Motor neuron (in vitro differentiated cells): Measurements from ENCODE around the gene ADGRA1. TPM values are rescaled to one million over a fixed set of nuclear protein-coding genes. Genes with fewer than 3 reads are reported as not detected.

Experiments used
- ATAC-seq, 8 experiments: fragments of 200-7000 bp; cut with Tn5 transposase; replicated peaks in 6 of 8; 2 replicates each; pipeline ENCODE4 v1.8.0; 2021; ENCODE audit warnings: mild to moderate bottlenecking in 8 of 8, moderate library complexity in 8 of 8
- H3K27ac ChIP-seq, 2 donors: fragments of 250-450 bp; sonication (Bioruptor Pico); 2 replicates each; pipeline ENCODE4 v1.9.0; 2021; ENCODE audit warnings: antibody characterized with exemption in 2 of 2, mild to moderate bottlenecking in 2 of 2, moderate library complexity in 1 of 2
- H3K4me1 ChIP-seq, 2 donors: fragments of 250-450 bp; sonication (Bioruptor Pico); replicated peaks in 1 of 2; 2 replicates each; pipeline ENCODE4 v1.6.1; 2021; ENCODE audit warnings: antibody characterized with exemption in 2 of 2, mild to moderate bottlenecking in 2 of 2, moderate library complexity in 1 of 2
- H3K4me3 ChIP-seq, 5 donors: fragments of 250-450 bp; sonication (Bioruptor Pico); 2 replicates each; pipeline ENCODE4 v1.9.0; 2021; ENCODE audit warnings: antibody characterized with exemption in 5 of 5, mild to moderate bottlenecking in 5 of 5, moderate library complexity in 4 of 5
- WGBS, 10 experiments: fragments of 450-650 bp; shearing (Covaris generic); methylation state at CpG; one replicate each; pipeline ENCODE4 v1.0.0; 2022; 5-methylcytosine and 5-hydroxymethylcytosine counted together
- in situ Hi-C, 9 experiments: fragments of 400-800 bp; cut with MboI; loops; one replicate each; pipeline ENCODE4 v1.15.0; 2021; ENCODE audit warnings: low sequenced_read_pairs in 9 of 9, low pct_unique_long_range_greater_than_20kb in 2 of 9; ENCODE audit not compliant: unreplicated experiment in 9 of 9
- total RNA-seq, 8 experiments: library from RNA; unstranded; fragments of 300-600 nt; gene quantifications; 2 replicates each; pipeline versions ENCODE4 v1.2.3 to v1.2.4, GENCODE V29; 2022

Gene ADGRA1
- total RNA-seq, 8 experiments from 2014 or later: 0.09 to 6.3 (median 1.9) TPM

- Histone ChIP-seq H3K4me3 (no peak overlapping the region), H3K4me1 (peaks cover 7 to 11% of the 10 kb centered on the region in 2 donors), H3K27ac (no peak overlapping the region)
- in situ Hi-C loops: no loop called here
- no peak for ATAC-seq
- WGBS, 10 experiments: 67 to 100% (median 88%) methylated on average over 1 to 4 of the region's 26 CpGs; no CpG with 5 or more reads in 6 of the 10 experiments
These were observed 77.3 kb downstream of the ADGRA1 start for GRCh38 chr10:133164816-133165555.

- WGBS, 10 experiments: 60 to 90% (median 68%) methylated on average over 2 to 10 of the region's 40 CpGs; no CpG with 5 or more reads in 7 of the 10 experiments
- ATAC-seq: no peak
- no peak overlapping the region for H3K27ac ChIP-seq
- H3K4me1 ChIP-seq: peaks cover 7 to 11% of the 10 kb centered on the region in 2 donors
- H3K4me3 ChIP-seq: no peak overlapping the region
- in situ Hi-C loops: no loop called here
These were observed 78.1 kb downstream of the ADGRA1 start for GRCh38 chr10:133165556-133166503.

- no peak overlapping the region for H3K27ac ChIP-seq
- ATAC-seq: no peak
- H3K4me1 ChIP-seq: peaks cover 6 to 11% of the 10 kb centered on the region in 2 donors
- 71 to 100% (median 93%) methylated on average over 1 to 5 of the region's 11 CpGs; no CpG with 5 or more reads in 4 of the 10 experiments for WGBS, 10 experiments
- H3K4me3 ChIP-seq: no peak overlapping the region
- in situ Hi-C loops: no loop called here
These were observed 78.7 kb downstream of the ADGRA1 start for GRCh38 chr10:133166504-133166827.

GRCh38 chr10:133166828-133167692 is 79.3 kb downstream of the ADGRA1 start:
- Histone ChIP-seq H3K4me1 (peaks cover 0 to 5% of the 10 kb centered on the region in 2 donors), H3K27ac (no peak overlapping the region), H3K4me3 (no peak overlapping the region)
- 60 to 100% (median 95%) methylated on average over 1 to 14 of the region's 66 CpGs; no CpG with 5 or more reads in 6 of the 10 experiments for WGBS, 10 experiments
- no peak for ATAC-seq
- in situ Hi-C loops: no loop called here

GRCh38 chr10:133167693-133168616 is 80.2 kb downstream of the ADGRA1 start:
- in situ Hi-C loops: no loop called here
- WGBS, 10 experiments: 49 to 90% (median 69%) methylated on average over 1 to 13 of the region's 37 CpGs; no CpG with 5 or more reads in 3 of the 10 experiments
- H3K4me3 ChIP-seq: no peak overlapping the region

GRCh38 chr10:133168617-133169031 is 80.9 kb downstream of the ADGRA1 start:
- Histone ChIP-seq H3K27ac (no peak overlapping the region), H3K4me3 (no peak overlapping the region), H3K4me1 (no peaks in the 10 kb centered on the region)
- in situ Hi-C loops: no loop called here
- no peak for ATAC-seq
- 20 to 100% (median 75%) methylated on average over 1 to 5 of the region's 14 CpGs; no CpG with 5 or more reads in 5 of the 10 experiments for whole genome bisulfite sequencing, 10 experiments

More at GRCh38 chr10:133167693-133168616, 80.2 kb downstream of the ADGRA1 start:
- Histone ChIP-seq H3K27ac (no peak overlapping the region), H3K4me1 (no peaks in the 10 kb centered on the region)
- no peak for ATAC-seq

- ATAC-seq: no peak
- in situ Hi-C loops: no loop called here
- no peak overlapping the region for H3K4me3 ChIP-seq
- WGBS, 10 experiments: 65 to 98% (median 90%) methylated on average over 2 to 11 of the region's 30 CpGs; no CpG with 5 or more reads in 3 of the 10 experiments
- H3K27ac ChIP-seq: no peak overlapping the region
- H3K4me1 ChIP-seq: no peaks in the 10 kb centered on the region
These were observed 81.6 kb downstream of the ADGRA1 start for GRCh38 chr10:133169173-133169947.

GRCh38 chr10:133170092-133170491 is 82.4 kb downstream of the ADGRA1 start:
- no peak for ATAC-seq
- H3K4me3 ChIP-seq: no peak overlapping the region
- no peak overlapping the region for H3K27ac ChIP-seq
- no peaks in the 10 kb centered on the region for H3K4me1 ChIP-seq
- in situ Hi-C loops: no loop called here
- WGBS, 10 experiments: 60 to 100% (median 83%) methylated on average over 3 to 13 of the region's 17 CpGs; no CpG with 5 or more reads in 4 of the 10 experiments

GRCh38 chr10:133173860-133174640 is 86.3 kb downstream of the ADGRA1 start:
- Histone ChIP-seq H3K4me1 (no peaks in the 10 kb centered on the region), H3K4me3 (no peak overlapping the region), H3K27ac (no peak overlapping the region)
- ATAC-seq: no peak
- in situ Hi-C loops: no loop called here
- 17 to 100% (median 81%) methylated on average over 1 to 9 of the region's 15 CpGs; no CpG with 5 or more reads in 1 of the 10 experiments for WGBS, 10 experiments

GRCh38 chr10:133174689-133175263 is 87.1 kb downstream of the ADGRA1 start:
- Histone ChIP-seq H3K27ac (no peak overlapping the region), H3K4me3 (no peak overlapping the region), H3K4me1 (no peaks in the 10 kb centered on the region)
- ATAC-seq: no peak
- 17 to 80% (median 61%) methylated on average over 1 to 3 of the region's 3 CpGs; no CpG with 5 or more reads in 1 of the 10 experiments for WGBS, 10 experiments
- in situ Hi-C loops: no loop called here
